NCI-H1436 (cell line): ENCODE results near the gene TAF1.
"Not testable (repeated sequence)": the region's sequence is repeated elsewhere in the genome, so short reads cannot be mapped to it uniquely, and the experiment has no call there.

Experiments used
- DNase-seq: peaks from one replicate; lab custom pipeline; 2025; lab: John Stamatoyannopoulos, UW

The TAF1 gene

DNA sequence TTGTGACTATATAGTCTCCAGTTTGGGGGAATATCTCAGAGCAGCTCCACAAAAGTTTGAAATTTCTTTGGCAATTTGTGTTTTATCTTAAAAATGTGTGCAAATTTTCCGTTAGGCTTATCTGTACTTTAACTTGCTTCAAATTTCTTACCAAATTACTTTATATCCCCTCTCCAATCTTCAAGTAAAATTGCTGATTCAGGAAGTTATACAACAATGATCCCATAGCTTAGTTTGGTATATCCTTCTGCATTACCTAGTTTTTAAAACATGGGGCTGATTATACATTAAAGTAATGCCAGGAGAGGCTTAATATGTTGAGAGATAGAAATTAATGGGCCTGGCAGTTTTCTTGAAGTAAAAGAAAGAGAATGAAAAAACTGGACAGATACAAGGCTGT, 66.6 kb downstream of the TAF1 start:
- DNase-seq = no peak

- no peak for DNase-seq
Measured at GRCh38 chrX:71438750-71439149, 72.6 kb downstream of the TAF1 start.

DNA sequence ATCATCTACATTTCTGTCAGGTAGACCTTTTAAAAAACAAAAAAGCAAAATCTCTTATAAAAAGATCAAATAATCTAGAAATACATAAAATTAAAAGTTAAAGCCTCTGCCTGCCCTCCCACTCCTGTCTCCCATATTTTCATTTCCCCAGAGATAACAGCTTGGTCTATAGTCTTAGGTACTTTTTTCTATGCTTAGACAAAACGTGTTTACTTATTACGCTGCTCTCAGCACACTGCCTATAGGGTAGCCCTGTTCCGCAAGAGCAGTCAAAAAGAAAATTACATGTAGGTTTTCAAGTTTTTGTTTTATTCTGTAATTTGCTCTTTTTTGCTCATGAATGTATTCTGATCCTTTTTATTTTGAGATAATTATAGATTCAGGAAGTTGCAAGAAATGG, 73.3 kb downstream of the TAF1 start:
- DNase-seq = no peak

DNA sequence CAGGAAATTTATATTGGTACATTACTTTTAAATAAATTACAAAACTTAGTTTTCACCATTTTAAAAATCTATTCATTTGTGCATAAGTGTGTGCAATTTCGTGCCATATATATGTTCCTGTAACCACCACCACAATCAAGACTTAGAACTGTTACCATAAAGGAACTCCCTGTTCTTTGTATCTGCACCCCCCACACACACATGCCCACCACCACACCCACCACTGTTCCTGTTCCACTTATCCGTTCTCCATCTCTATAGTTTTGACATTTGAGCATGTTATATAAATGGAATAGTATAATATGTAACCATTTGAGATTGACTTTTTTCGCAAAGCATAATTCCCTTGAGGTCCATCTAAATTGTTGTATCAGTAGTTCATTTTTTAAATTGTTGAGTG, 73.7 kb downstream of the TAF1 start:
- no peak for DNase-seq

GRCh38 chrX:71440401-71440800, 74.2 kb downstream of the TAF1 start:
- no peak for DNase-seq

GRCh38 chrX:71441809-71442208, 75.7 kb downstream of the TAF1 start:
- DNase-seq = not testable (repeated sequence)

- DNase-seq = no peak
Measured at GRCh38 chrX:71450433-71451106, 84.4 kb downstream of the TAF1 start.

GRCh38 chrX:71451518-71451917, 85.4 kb downstream of the TAF1 start:
- not testable (repeated sequence) for DNase-seq

GRCh38 chrX:71453056-71453455, 86.9 kb downstream of the TAF1 start:
- DNase-seq = no peak

- no peak for DNase-seq
Measured at GRCh38 chrX:71454222-71454621, 88.1 kb downstream of the TAF1 start.

GRCh38 chrX:71458866-71459265, 92.7 kb downstream of the TAF1 start:
- no peak for DNase-seq

DNA sequence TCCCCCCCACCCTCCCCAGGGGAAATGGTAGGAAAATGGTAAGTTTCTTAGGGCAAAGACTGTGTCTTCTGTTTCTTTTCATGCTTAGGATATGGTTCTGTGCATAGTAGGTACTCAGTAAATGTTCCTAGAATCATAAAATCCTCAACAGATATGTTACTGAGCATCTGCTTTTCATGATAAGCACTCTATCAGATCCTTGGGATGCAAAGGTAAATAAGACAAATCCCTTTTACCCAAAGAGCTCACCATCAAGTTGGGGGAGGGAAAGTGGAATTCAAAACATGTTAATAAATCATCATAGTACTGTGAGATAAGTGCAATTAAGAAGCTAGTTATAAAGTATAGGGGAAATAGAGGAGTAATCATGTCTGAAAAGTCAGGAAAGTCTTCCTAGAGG, 98.8 kb downstream of the TAF1 start:
- DNase-seq = no peak

DNA sequence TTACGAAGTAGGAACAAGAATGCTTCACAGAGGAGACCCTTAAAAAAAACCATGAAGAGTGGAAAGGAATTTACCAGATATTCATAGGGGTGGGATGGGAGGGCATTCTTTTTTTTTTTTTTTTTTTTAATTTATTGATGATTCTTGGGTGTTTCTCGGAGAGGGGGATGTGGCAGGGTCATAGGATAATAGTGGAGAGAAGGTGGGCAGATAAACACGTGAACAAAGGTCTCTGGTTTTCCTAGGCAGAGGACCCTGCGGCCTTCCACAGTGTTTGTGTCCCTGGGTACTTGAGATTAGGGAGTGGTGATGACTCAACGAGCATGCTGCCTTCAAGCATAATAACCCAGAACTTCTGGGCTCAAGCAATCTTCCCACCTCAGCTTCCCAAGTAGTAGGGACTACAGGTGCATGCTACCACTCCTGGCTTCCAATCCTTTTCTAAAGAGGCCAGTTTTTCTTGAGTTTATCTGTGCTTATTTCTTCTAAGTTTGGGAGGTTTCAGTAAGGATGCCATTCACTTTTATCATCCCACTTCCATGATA, 100.9 kb downstream of the TAF1 start:
- DNase-seq = no peak

GRCh38 chrX:71475785-71476540, 109.8 kb downstream of the TAF1 start:
- no peak for DNase-seq

DNA sequence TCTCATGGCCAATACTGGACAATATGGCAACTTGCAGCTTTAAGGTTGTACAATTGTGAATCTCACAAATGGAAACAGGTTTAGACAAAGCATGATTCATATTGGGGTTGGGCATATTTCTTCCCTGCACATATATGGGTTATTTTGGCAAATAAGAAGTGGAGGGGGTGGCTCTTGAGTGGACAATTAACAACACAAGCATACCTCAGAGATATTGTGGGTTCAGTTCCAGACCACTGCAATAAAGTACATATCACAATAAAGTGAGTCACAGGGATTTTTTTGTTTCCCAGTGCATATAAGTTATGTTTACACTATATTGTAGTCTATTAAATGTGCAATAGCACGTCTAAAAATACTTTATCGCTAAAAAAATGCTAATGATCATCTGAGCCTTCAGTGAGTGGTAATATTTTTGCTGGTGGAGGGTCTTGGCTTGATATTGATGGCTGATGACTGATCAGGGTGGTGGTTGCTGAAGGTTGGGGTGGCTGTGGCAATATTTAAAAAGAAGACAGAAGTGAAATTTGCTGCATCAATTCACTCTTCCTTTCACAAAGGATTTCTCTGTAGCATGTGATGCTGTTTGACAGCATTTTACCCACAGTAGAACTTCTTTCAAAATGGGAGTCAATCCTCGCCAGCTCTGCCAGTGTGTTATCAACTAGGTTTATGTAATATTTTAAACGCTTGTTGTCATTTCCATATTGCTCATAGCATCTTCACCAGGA, 116.2 kb downstream of the TAF1 start:
- DNase-seq = no peak

GRCh38 chrX:71487814-71488213, 121.7 kb downstream of the TAF1 start:
- no peak for DNase-seq

DNA sequence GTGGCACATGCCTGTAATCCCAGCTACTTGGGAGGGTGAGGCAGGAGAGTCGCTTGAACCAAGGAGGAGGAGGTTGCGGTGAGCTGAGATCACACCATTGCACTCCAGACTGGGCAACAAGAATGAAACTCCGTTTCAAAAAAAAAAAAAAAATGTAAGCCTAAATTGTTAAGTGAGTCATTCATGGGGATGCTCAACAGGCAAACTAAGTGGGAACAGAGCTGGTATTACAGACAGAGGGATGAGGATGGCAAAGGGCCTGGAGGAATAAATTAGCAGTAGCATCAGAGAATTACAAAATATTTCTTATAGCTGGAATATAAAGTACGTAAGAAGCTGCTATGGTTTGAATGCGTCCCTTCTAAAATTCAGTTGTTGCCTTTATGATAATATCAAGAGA, 123.4 kb downstream of the TAF1 start:
- DNase-seq = no peak

- no peak for DNase-seq
Measured at GRCh38 chrX:71492231-71493065, 126.3 kb downstream of the TAF1 start.

DNA sequence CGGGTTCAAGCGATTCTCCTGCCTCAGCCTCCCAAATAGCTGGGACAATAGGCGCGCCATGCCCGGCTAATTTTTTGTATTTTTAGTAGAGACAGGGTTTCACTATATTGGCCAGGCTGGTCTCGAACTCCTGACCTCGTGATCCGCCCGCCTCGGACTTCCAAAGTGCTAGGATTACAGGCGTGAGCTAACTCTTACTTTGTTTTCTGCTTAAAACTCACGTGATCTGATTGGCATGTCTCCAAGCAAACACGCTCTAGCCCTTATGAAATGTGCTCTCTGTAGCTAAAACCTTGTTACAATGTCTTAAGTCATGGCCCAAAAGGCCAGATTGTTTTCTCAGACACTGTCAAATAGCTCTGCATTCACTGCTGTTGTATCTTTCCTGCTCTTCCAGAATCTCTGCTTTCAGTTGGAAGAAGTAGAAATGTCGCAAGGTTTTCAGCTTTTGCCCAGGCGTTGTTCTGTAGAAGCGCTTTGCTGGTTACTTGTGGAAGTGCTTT, 127.0 kb downstream of the TAF1 start:
- no peak for DNase-seq

GRCh38 chrX:71495979-71496378, 129.8 kb downstream of the TAF1 start:
- DNase-seq = not testable (repeated sequence)

DNA sequence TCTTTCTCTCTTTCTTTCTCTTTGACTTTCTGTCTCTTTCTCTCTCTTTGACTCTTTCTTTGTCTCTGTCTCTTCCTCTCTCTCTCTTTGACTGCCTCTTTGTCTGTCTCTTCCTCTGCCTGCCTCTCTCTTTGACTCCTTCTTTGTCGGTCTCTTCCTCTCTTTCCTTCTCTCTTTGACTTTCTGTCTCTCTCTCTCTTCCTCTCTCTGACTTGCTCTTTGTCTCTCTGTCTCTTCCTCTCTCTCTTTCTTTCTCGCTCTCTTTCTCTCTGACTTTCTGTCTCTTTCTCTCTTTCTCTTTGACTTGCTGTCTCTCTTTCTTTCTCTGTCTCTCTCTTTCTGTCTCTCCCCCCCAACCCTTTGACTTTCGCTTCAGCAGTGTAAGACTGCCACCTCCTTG, 130.3 kb downstream of the TAF1 start:
- DNase-seq = no peak

GRCh38 chrX:71502080-71502479, 135.9 kb downstream of the TAF1 start:
- not testable (repeated sequence) for DNase-seq
